Breast epithelium (tissue), 4 donors: Measurements from ENCODE around the gene CAPZA1. TPM values are rescaled to one million over a fixed set of nuclear protein-coding genes. Genes with fewer than 3 reads are reported as not detected.

ENCODE experiments used
- DNase-seq, 2 donors: peaks; one replicate each; pipeline ENCODE4 v3.0.0-alpha.2; 2019; ENCODE audit warnings: low spot score in 2 of 2
- H3K27ac ChIP-seq, 2 donors: fragments of 200-600 bp; sonication (generic) in 1 of 2; one replicate each; pipeline ENCODE4 v1.5.1; 2016 to 2019; ENCODE audit warnings: mild to moderate bottlenecking in 1 of 2
- H3K27me3 ChIP-seq, 2 donors: fragments of 200-600 bp; sonication (generic) in 1 of 2; one replicate each; pipeline versions ENCODE4 v1.5.1 to v1.6.0; 2017 to 2019; ENCODE audit warnings: control low read depth in 1 of 2, mild to moderate bottlenecking in 1 of 2
- H3K36me3 ChIP-seq: fragments of 200-600 bp; one replicate; pipeline ENCODE4 v1.5.1; 2019
- H3K4me1 ChIP-seq, 2 donors: fragments of 200-600 bp; sonication (generic); one replicate each; pipeline ENCODE4 v1.5.1; 2016 to 2019; ENCODE audit warnings: control low read depth in 1 of 2
- H3K4me3 ChIP-seq, 3 donors: fragments of 200-600 bp; sonication (generic); 1 replicate in 2 of 3; 2 replicates in 1 of 3; pipeline ENCODE4 v1.5.1; 2016 to 2019; ENCODE audit warnings: mild to moderate bottlenecking in 3 of 3, moderate library complexity in 2 of 3
- H3K9me3 ChIP-seq, 2 donors: fragments of 200-600 bp; sonication (generic) in 1 of 2; one replicate each; pipeline ENCODE4 v1.5.1; 2016 to 2019; ENCODE audit warnings: control low read depth in 1 of 2
- CTCF ChIP-seq, 3 donors: fragments of 450-650 bp; IDR thresholded peaks; one replicate each; pipeline ENCODE4 v1.5.1; 2016 to 2017; ENCODE audit warnings: antibody characterized with exemption in 3 of 3, mild to moderate bottlenecking in 3 of 3, moderate library complexity in 3 of 3
- POLR2A ChIP-seq: fragments of 450-650 bp; IDR thresholded peaks from one replicate; pipeline ENCODE4 v1.6.1; 2016; ENCODE audit warnings: antibody characterized with exemption, mild to moderate bottlenecking, moderate library complexity
- POLR2AphosphoS5 ChIP-seq, 3 donors: sonication (generic); formaldehyde crosslinking; IDR thresholded peaks; one replicate each; pipeline ENCODE4 v1.6.1; 2017; ENCODE audit warnings: antibody characterized with exemption in 3 of 3
- intact Hi-C: fragments of 100-400 bp; cut with DNase I; formaldehyde crosslinking; loops from one replicate; pipeline ENCODE4 v1.15.1; 2023; ENCODE audit warnings: low total_unique reads
- total RNA-seq, 3 donors: library from RNA; depleted of rRNA; stranded (reverse); fragments of >200 nt; gene quantifications; one replicate each; pipeline ENCODE4 v1.1.0, GENCODE V29; 2016

CAPZA1 gene
- total RNA-seq, 3 donors from 2014 or later: 139 to 161 (median 142) TPM

GRCh38 chr1:112603012-112603411 lies 16.6 kb upstream of the CAPZA1 start:
- no peaks in the 10 kb centered on the region for H3K27me3 ChIP-seq
- intact Hi-C loops: no loop called here
- H3K4me1 ChIP-seq: no peaks in the 10 kb centered on the region
- no peak overlapping the region for H3K4me3 ChIP-seq
- no peak for DNase-seq
- H3K9me3 ChIP-seq: no peaks in the 10 kb centered on the region
- TF ChIP-seq POLR2AphosphoS5 (IDR thresholded peaks at IDR 0.05) (no peak), CTCF (IDR thresholded peaks at IDR 0.05) (no peak), POLR2A (no peak)
- no peak overlapping the region for H3K27ac ChIP-seq
- H3K36me3 ChIP-seq: no peaks in the 10 kb centered on the region

GRCh38 chr1:112603541-112603940 lies 16.1 kb upstream of the CAPZA1 start:
- DNase-seq: no peak
- Histone ChIP-seq H3K4me3 (no peak overlapping the region), H3K4me1 (no peaks in the 10 kb centered on the region), H3K36me3 (no peaks in the 10 kb centered on the region), H3K27ac (no peak overlapping the region), H3K9me3 (no peaks in the 10 kb centered on the region), H3K27me3 (no peaks in the 10 kb centered on the region)
- intact Hi-C loops: no loop called here
- TF ChIP-seq CTCF (IDR thresholded peaks at IDR 0.05): no peak
- no peak for TF ChIP-seq POLR2AphosphoS5 (IDR thresholded peaks at IDR 0.05)
- TF ChIP-seq POLR2A: no peak

- no peaks in the 10 kb centered on the region for H3K36me3 ChIP-seq
- intact Hi-C loops: loop anchor here (2.0 kb wide), 1 partner anchor 51 kb away; no protein-coding TSS in a partner anchor
Observed at GRCh38 chr1:112605633-112606327, 13.9 kb upstream of the CAPZA1 start.

GRCh38 chr1:112614460-112615065 lies 5.1 kb upstream of the CAPZA1 start:
- Histone ChIP-seq H3K4me3 (no peak overlapping the region), H3K36me3 (no peaks in the 10 kb centered on the region), H3K9me3 (no peaks in the 10 kb centered on the region), H3K27ac (no peak overlapping the region), H3K4me1 (peaks cover 6 to 8% of the 10 kb centered on the region in 2 donors), H3K27me3 (no peaks in the 10 kb centered on the region)
- no peak for DNase-seq
- intact Hi-C loops: no loop called here
- TF ChIP-seq POLR2A (no peak), CTCF (IDR thresholded peaks at IDR 0.05) (peak in 2 of 3 donors; percentile 20 to 27)

More at GRCh38 chr1:112605633-112606327, 13.9 kb upstream of the CAPZA1 start:
- TF ChIP-seq POLR2A: no peak
- TF ChIP-seq CTCF (IDR thresholded peaks at IDR 0.05): no peak
- TF ChIP-seq POLR2AphosphoS5 (IDR thresholded peaks at IDR 0.05): no peak
- Histone ChIP-seq H3K4me3 (no peak overlapping the region), H3K27ac (no peak overlapping the region), H3K9me3 (no peaks in the 10 kb centered on the region), H3K27me3 (no peaks in the 10 kb centered on the region), H3K4me1 (no peaks in the 10 kb centered on the region)
- no peak for DNase-seq

GRCh38 chr1:112618114-112618720 lies 1.4 kb upstream of the CAPZA1 start:
- Histone ChIP-seq H3K36me3 (no peaks in the 10 kb centered on the region), H3K27ac (peak overlapping the region; percentile 94 to 99), H3K9me3 (no peaks in the 10 kb centered on the region), H3K27me3 (no peaks in the 10 kb centered on the region), H3K4me3 (peak overlapping the region; percentile 69 to 87 (median 81)), H3K4me1 (peaks cover 8% of the 10 kb centered on the region in 2 donors)
- TF ChIP-seq POLR2A (no peak), POLR2AphosphoS5 (IDR thresholded peaks at IDR 0.05) (no peak), CTCF (IDR thresholded peaks at IDR 0.05) (no peak)
- DNase-seq: no peak
- intact Hi-C loops: no loop called here
